HG02870 (cell line): Measurements from ENCODE around the gene RGS17.
"Not testable (repeated sequence)": the region's sequence is repeated elsewhere in the genome, so short reads cannot be mapped to it uniquely, and the experiment has no call there.

ENCODE experiments used
- ATAC-seq: cut with Tn5 transposase; IDR thresholded peaks from one replicate; pipeline ENCODE4 v1.9.1; 2021; ENCODE audit warnings: mild to moderate bottlenecking, moderate library complexity; ENCODE audit not compliant: unreplicated experiment

Gene RGS17

DNA sequence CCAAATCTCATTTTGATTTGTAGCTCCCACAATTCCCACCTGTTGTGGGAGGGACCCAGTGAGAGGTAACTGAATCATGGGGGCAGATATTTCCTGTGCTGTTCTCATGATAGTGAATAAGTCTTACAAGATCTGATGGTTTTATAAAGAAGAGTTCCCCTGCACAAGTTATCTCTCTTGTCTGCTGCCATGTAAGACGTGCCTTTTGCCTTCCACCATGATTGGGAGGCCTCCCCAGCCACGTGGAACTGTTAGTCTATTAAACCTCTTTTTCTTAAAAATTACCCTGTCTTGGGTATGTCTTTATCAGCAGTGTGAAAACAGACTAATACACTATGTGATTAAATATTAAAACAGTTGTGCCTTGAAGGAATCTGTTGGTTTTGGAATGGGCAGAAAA, 131.5 kb downstream of the RGS17 start:
- ATAC-seq, result not testable (repeated sequence)

DNA sequence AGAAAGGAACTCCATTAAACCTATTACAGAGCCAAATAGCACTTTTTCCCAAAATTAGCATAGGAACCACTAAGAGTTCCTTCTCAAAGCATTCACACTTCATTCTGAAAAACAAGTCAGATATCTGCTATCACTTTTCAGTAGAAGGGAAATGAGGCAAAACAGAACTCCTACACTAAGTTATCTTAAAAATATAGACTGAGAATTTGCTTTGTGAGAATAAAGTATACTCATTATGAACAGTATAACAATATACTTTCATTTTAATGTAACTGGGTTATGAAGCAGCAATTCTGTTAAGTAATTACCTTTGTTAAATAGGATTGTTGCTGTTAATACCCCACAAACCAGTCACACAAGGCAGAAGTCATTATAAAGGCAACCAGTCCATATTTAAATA, 137.2 kb downstream of the RGS17 start:
- ATAC-seq, result no peak

DNA sequence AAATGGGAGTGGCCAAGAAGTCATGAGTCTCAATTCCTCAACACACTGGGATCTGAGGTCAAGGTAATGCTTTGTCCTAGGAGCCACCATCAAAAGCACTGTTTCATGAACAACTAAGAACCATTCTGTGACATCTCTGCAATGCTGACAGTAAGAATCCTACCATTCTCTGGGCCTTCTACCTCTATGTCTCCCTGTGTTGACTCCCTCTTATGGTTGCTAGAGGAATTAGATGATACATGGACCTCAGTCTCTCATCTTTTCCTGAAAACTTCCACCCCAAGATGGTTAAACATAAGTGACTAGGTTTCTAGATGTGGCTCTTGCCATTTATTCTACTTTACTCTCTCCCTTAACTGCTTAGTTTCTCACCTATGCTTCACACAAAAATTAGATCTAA, 137.7 kb downstream of the RGS17 start:
- no peak for ATAC-seq

DNA sequence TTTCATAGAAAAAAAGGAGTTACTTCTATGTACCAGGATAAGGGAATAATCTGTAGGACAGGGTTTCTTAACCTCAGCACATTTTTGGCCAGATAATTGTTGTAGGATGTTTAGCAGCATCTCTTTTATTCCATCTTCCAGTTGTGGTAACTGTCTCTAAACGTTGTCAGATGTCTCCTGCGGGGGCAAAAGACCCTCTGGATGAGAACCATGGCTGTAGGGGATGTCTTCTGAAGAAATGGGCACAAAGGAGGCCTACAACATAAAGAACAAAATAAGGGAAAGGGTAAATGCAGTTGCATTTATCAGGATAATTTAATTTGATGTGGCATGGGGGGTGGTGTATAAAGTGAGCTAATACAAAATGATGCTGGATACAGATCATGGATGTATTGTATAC, 144.1 kb downstream of the RGS17 start:
- no peak for ATAC-seq

DNA sequence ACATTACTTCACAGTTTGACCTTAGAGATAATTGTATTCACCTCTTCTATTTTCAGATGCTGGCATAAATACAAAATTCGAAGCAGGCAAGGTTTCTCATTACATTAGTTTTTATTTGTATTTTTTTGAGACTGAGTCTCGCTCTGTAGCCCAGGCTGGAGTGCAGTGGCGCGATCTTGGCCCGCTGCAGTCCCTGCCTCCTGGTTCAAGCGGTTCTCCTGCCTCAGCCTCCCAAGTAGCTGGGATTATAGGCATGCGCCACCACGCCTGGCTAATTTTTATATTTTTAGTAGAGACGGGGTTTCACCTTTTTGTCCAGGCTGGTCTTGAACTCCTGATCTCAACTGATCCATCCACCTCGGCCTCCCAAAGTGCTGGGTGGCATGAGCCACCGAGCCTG, 145.8 kb downstream of the RGS17 start:
- not testable (repeated sequence) for ATAC-seq

GRCh38 chr6:152984513-152984872, 146.6 kb downstream of the RGS17 start:
- peak; percentile 30 for ATAC-seq

DNA sequence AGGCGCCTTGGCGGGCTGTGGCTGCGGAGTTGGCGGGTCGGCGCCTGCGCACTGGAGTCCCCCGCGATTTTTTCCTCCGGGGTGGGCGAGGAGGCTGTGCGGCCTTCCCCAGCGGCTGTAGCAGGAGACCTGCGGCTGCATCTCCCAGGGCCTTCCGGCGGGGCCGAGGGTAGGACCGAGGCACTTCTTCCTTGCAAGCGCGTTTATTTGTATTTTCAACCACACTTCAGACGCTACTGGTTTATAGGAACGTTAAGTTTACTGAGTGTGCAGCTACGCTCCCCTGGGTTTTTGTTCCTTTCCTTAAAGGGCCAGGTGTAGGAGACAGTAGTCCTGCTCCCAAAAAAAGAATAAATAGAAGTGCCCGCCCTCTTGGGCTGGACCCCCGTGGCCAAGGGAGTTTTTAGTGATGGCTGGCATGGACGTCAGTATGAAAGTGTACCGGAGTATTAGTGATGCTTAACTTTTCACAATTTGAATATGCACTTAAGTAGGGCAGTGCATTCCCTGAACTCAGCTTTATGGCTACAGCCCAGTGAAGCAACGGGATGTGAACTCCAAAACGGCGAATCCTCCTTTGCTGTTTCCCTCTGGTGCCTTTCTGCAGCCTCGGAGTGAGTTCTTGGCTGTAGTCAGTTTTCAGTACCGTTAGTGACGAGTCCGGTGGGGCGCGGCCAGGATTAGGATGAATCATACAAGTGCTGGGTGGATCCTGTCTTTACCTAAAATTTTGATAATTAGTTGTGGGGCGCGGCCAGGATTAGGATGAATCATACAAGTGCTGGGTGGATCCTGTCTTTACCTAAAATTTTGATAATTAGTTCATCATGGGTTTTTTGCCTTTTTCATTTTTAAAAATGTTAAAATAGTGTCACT, 147.2 kb downstream of the RGS17 start:
- ATAC-seq, result peak; percentile 20

DNA sequence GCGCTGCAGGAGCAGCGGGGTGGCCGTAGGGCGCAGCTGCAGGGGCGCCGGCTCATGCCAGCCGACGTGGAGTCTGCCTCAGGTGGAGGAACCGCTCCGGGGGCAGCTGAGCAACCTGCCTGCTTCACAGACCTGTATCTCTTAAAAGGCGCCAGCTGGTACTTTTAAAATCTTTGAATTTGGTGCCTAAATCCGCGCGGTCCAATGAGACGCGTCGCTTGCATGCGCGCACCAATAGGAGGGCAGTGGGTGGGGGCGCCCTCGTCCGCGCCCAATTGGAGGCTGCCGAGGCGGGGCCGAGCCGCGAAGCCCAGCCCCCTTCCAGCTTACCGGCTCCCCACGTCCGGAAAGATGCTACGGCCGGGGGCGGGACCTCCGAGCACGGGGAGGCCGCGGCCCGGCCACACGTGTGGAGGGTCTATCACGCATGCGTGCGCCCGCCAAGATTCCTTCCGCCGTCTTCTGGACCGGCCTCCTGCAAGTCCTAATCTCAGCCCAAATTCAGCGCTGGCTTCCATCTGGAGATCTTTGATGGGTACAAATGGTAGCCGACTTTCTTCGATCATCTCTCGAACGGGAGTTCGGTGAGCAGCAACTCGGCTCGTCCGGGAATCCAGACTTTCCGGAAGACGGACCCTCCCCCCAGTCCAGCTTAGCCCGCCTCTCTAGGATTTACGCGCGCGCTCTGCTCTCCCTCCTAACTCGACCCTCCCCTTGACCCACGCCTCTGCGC, 148.0 kb downstream of the RGS17 start, which contains the start of gene FBXO5:
FBXO5 (minus strand) TSS at position 138 of the 733 bp plus-strand sequence; CDS start at position 56, 82 bp downstream.
- ATAC-seq, result peak; percentile 77

GRCh38 chr6:152981989-152982903, 148.8 kb downstream of the RGS17 start:
- ATAC-seq, result no peak

DNA sequence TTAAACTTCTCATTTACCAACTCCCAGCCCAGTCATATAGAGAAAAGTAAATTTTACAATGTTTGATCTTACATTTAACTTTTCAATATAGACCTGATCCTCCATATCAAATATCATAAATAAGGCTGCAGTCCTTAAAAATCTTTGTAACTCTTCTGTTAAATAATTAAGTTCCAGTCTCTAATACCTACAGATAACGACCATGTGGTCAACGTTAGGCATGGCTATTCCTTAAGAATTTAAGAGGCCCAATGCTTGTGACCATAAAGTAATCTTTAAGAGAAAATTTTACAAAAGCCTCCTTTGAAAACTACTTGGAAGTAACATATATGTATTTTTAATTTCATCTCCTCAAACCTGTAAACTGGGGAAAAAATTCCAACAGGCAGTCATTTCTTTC, 149.9 kb downstream of the RGS17 start:
- ATAC-seq, result no peak

- ATAC-seq, result no peak
These were observed 150.4 kb downstream of the RGS17 start for GRCh38 chr6:152980656-152981055.

- no peak for ATAC-seq
These were observed 152.0 kb downstream of the RGS17 start for GRCh38 chr6:152979116-152979515.

- no peak for ATAC-seq
These were observed 153.0 kb downstream of the RGS17 start for GRCh38 chr6:152978058-152978457.

DNA sequence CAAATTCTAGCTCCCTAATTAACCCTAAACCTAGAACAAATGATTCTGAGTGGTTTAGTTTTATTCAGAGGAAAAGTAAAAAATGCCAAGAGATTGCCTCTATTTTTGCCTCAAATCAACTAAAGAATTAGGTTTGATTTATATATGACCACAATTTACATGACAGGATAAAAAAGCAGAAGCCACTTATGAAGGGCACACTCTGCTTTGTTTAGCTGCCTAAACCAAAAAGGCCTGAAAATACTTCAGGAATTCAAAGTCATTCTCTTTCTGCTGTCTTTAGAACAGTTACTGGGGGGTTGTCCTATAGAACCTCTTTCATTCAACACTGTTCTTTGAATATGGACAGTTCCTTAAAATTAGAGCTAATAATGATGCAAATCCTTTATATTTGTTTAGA, 153.5 kb downstream of the RGS17 start:
- ATAC-seq, result no peak

GRCh38 chr6:152976749-152977148, 154.3 kb downstream of the RGS17 start:
- ATAC-seq, result no peak

GRCh38 chr6:152975204-152975915, 155.7 kb downstream of the RGS17 start:
- ATAC-seq, result peak; percentile 43

GRCh38 chr6:152973916-152974315, 157.2 kb downstream of the RGS17 start:
- ATAC-seq, result no peak

DNA sequence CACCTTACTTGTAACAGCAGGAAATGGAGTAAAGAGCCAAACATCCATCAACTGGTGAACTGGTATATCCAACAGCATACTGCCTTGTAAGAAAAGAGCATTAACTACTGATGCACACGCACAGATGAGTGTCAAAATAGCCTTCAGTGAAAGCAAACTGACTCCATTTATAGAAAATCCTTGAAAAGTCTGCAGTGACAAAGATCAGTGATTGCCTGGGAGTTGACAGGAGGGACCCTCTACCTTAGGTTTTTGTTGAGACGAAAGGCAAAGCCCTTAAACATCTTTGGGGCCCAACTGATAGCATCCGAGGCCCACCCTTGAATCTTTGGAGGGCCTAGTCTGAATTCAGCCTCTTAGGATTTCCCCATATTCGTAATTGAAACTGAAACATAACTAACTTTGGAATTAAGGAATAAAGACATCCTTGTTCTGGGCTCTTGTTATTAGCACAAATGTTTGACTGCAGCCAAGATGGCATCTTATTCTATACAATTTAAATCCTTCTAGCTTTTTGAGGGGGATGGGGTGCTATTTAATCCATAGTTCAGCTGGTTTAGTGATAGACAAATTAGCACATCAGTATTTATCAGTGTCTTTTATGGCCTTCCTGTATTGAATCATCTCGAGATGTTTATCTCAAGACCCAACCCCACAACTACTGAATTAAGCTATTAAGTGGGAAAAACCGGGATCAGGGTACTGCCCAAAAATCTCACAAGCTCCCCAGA, 161.2 kb downstream of the RGS17 start:
- no peak for ATAC-seq

- not testable (repeated sequence) for ATAC-seq
These were observed 164.8 kb downstream of the RGS17 start for GRCh38 chr6:152966168-152966894.
